RWPE2 (cell line): ENCODE measurements around the gene ARHGEF28.

Source experiments
- ATAC-seq: fragments of 200-7000 bp; cut with Tn5 transposase; 3 replicates; pipeline ENCODE4 v1.9.1; 2021; ENCODE audit warnings: low read depth
- DNase-seq: peaks from one replicate; pipeline ENCODE4 v3.0.0-alpha.2; 2020; ENCODE audit warnings: low spot score
- H3K27ac ChIP-seq: fragments of 450-650 bp; 2 replicates; pipeline ENCODE4 v1.5.1; 2017; ENCODE audit warnings: mild to moderate bottlenecking; ENCODE audit not compliant: poor library complexity, severe bottlenecking
- H3K27me3 ChIP-seq: fragments of 250-450 bp; sonication (Bioruptor Pico); 2 replicates; pipeline ENCODE4 v1.5.1; 2021; ENCODE audit warnings: mild to moderate bottlenecking, moderate library complexity; ENCODE audit not compliant: insufficient read depth, poor library complexity, severe bottlenecking
- H3K36me3 ChIP-seq: fragments of 250-450 bp; sonication (Bioruptor Pico); 2 replicates; pipeline ENCODE4 v1.5.1; 2020; ENCODE audit warnings: low read depth, mild to moderate bottlenecking, moderate library complexity
- H3K4me1 ChIP-seq: fragments of 250-450 bp; sonication (Bioruptor Pico); 2 replicates; pipeline ENCODE4 v1.5.1; 2021; ENCODE audit warnings: mild to moderate bottlenecking, moderate library complexity; ENCODE audit not compliant: insufficient read depth, poor library complexity, severe bottlenecking
- H3K4me3 ChIP-seq: fragments of 250-450 bp; sonication (Bioruptor Pico); 2 replicates; pipeline ENCODE4 v1.5.1; 2021; ENCODE audit warnings: mild to moderate bottlenecking, moderate library complexity; ENCODE audit not compliant: severe bottlenecking
- H3K9me3 ChIP-seq: fragments of 250-450 bp; sonication (Bioruptor Pico); 2 replicates; pipeline ENCODE4 v1.5.1; 2021; ENCODE audit warnings: mild to moderate bottlenecking, moderate library complexity; ENCODE audit not compliant: severe bottlenecking
- CTCF ChIP-seq: fragments of 450-650 bp; IDR thresholded peaks from one replicate; pipeline ENCODE4 v1.5.1; 2017; ENCODE audit warnings: mild to moderate bottlenecking, moderate library complexity; ENCODE audit not compliant: poor library complexity, severe bottlenecking

The ARHGEF28 gene

GRCh38 chr5:73989956-73990355 is 364.0 kb downstream of the ARHGEF28 start:
- H3K27me3 ChIP-seq = no peaks in the 10 kb centered on the region
- ATAC-seq (no peak), DNase-seq (no peak)
- no peaks in the 10 kb centered on the region for H3K9me3 ChIP-seq
- no peak overlapping the region for H3K27ac ChIP-seq
- H3K4me1 ChIP-seq = peaks cover 14% of the 10 kb centered on the region
- no peak for TF ChIP-seq CTCF
- H3K4me3 ChIP-seq = no peak overlapping the region
- H3K36me3 ChIP-seq = no peaks in the 10 kb centered on the region
